Measurements from ENCODE around the gene VPS4A.
A peak's percentile ranks its signal among the peaks of the same experiment; 100 is the strongest.
"Not testable (repeated sequence)": the region's sequence is repeated elsewhere in the genome, so short reads cannot be mapped to it uniquely, and the experiment has no call there.

Gene VPS4A

GRCh38 chr16:69310653-69311532, at the start of gene VPS4A:
TSS of gene VPS4A (plus strand) at chr16:69311350. CDS start at chr16:69311512, 162 bp downstream.
- peak; percentile 94 for DNase-seq (ENCODE audit: low read depth in 2 of 2, low spot score in 1 of 2)

DNA sequence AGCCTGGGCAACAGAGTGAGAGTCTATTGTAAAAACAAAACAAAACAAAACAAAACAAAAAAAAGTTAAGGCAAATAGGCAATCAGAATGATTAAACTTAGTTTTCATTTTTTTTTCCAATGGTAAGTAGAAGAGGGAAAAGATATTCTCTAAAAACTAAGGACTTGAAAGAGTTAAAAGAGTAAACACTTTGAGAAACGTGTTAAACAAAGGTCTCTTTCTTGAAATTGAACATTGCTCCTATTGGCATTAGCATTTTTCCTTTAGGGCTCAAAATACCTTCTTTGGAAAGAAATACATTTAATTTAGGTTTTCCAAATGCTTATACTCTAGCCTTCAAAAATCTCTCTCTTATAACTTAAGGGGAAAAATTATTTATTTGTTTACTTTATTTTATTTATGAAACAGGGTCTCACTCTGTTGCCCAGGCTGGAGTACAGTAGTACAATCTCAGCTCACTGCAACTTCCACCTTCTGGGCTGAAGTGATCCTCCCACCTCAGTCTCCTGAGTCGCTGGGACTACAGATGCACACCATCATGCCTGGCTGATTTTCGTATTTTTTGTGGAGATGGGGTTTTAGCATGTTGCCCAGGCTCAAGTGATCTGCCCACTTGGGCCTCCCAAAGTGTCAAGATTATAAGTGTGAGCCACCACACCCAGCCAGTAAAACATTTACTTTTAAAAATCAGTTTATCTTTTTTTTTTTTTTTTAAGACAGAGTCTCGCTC, 44.7 kb upstream of the VPS4A start:
- DNase-seq (ENCODE audit: low read depth in 2 of 2, low spot score in 1 of 2), result no peak

DNA sequence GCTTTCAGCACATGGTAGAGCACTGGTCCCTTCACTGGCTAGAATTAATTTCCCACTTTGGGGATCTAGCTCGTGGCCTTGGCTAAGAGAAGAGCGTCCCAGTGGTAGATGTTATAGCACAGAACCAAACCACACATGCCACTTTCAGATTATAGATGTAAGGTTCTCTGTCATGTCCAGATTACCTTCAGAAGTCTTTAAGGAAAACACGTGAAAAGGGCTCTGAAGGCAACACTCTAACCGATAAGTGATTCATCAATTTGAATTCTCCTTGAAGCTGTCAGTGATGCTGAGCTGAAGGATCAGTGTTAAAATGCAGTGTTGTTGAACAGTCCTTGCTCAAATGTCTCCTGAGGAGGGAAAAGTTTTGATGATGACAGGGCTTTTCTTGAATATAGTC, 43.5 kb upstream of the VPS4A start:
- DNase-seq (ENCODE audit: low read depth in 2 of 2, low spot score in 1 of 2), result no peak

GRCh38 chr16:69270395-69270794, 40.8 kb upstream of the VPS4A start:
- DNase-seq (ENCODE audit: low read depth in 2 of 2, low spot score in 1 of 2), result no peak

DNA sequence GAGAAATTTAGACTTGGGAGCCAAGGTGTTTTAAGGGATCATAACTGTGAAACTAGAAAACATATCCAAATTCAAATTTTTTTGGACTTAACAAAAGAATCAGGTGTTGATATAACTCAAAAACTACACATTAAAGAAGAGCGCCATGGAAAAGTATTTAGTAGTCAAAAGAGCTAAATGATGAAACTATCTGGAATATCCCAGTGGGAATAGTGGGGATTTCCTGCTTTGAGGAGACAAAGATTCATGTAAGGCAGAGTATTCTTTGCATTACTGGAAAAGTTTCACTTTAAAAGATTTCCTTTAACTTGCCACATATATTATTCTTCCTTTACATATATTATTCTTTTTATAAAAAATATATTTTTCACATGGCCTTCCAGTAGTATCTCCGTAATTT, 40.3 kb upstream of the VPS4A start:
- DNase-seq (ENCODE audit: low read depth in 2 of 2, low spot score in 1 of 2), result no peak

DNA sequence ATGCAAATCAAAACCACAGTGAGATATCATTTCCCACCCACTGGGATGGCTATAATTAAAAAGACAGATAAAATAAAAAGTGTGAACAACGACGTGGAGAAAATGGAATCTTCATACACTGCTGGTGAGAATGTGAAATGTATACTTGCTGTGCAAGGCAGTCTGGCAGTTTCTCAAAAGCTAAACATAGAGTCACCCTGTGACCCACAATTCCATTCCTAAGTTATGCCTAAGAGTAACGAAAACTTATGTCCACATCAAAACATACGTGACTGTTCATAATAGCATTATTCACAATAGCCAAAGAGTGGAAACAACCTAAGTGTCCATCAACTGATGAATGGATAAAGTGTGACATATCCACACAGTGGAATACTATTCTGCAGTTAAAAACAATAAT, 38.1 kb upstream of the VPS4A start:
- DNase-seq (ENCODE audit: low read depth in 2 of 2, low spot score in 1 of 2), result no peak

- no peak for DNase-seq (ENCODE audit: low read depth in 2 of 2, low spot score in 1 of 2)
Measured at GRCh38 chr16:69274699-69275235, 36.4 kb upstream of the VPS4A start.

DNA sequence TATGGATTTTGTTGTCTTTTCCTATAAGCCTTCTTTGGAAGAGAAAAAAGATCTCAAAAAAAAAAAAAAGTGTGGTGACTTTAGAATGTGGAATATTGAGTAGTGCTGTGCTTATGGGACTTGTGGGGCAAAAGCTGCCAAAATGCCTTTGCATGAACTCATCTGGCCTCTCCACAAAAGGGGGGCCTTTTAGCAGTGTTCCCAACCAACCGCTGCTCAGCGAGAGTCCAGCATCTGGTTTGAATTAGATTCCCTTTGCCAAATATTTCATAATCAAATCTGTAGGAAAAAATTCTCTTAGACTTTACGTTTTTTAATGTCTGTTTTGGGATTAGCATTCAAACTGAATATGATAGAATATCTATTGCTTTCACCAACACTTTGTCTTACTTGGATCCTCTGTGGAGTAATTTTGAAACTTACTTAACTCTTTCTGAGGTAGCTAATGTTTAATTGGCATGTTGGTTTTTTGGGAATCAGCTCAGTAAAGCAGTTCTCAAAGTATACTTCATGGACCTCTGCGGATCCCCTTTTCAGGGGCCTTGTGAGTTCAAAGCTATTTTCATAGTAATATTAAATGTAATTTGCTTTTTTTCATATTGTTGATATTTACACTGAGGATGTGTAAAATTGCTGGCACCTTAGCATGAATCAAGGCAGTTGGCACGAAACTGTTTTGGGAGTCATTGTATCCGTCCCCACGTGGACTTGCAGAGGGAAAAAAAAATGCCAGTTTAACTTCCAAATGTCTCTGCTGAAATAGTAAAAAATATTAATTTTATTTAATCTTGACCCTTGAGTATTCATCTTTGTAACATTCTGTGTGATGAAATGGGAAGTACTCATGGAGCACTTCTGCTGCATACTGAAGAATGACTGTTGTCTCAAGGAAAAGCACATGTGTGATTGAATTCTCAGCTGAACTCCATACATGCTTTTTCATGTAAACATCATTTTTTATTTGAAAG, 34.7 kb upstream of the VPS4A start:
- no peak for DNase-seq (ENCODE audit: low read depth in 2 of 2, low spot score in 1 of 2)

DNA sequence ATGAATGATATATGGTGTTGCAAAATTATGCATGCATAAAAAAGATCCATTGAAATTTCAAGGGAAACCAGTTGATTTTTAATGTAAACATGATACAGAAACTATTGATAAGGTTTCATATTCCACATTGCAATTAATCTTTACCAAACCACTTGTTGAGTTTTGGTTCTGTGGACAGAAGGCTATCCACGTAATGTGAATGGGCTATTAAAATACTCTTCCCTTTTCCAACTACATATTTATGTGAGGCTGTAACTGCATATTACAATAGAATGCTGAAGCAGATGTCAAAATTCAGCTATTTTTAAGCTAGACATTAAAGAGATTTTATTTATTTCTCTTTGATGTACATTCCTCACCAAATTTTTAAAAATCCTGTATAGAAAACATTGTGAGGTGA, 33.7 kb upstream of the VPS4A start:
- no peak for DNase-seq (ENCODE audit: low read depth in 2 of 2, low spot score in 1 of 2)

DNA sequence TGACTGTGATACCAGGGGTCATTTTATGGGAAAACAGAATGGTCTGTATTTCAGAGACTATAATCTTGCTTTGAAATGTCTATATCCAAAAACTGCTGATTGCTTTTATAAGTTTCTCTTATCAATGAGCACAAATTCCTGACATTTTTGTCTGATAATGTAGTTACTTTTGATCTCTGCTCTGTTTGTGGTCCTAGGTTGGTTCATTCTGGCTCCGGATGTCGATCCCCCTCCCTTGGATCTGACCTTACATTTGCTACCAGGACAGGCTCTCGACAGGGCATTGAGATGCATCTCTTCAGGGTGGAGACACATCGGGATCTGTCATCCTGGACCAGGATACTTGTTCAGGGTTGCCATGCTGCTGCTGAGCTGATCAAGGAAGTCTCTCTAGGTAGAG, 27.3 kb upstream of the VPS4A start:
- no peak for DNase-seq (ENCODE audit: low read depth in 2 of 2, low spot score in 1 of 2)

- DNase-seq (ENCODE audit: low read depth in 2 of 2, low spot score in 1 of 2), result no peak
Measured at GRCh38 chr16:69285240-69285639, 25.9 kb upstream of the VPS4A start.

GRCh38 chr16:69286941-69287713, 24.0 kb upstream of the VPS4A start:
- DNase-seq (ENCODE audit: low read depth in 2 of 2, low spot score in 1 of 2), result peak; percentile 3 to 10

DNA sequence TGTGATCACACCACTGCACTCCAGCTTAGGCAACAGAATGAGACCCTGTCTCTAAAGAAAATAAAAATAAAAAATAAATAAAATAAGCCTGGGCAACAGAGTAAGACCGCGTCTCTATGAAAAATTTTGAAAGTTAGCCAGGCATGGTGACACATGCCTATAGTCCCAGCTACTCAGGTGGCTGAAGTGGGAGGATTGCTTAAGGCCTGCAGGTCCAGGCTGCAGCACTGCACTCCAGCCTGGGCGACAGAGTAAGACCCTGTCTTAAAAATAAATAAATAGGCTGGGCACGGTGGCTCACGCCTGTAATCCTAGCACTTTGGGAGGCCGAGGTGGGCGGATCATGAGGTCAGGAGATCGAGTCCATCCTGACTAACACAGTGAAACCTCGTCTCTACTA, 19.5 kb upstream of the VPS4A start:
- DNase-seq (ENCODE audit: low read depth in 2 of 2, low spot score in 1 of 2), result not testable (repeated sequence)

DNA sequence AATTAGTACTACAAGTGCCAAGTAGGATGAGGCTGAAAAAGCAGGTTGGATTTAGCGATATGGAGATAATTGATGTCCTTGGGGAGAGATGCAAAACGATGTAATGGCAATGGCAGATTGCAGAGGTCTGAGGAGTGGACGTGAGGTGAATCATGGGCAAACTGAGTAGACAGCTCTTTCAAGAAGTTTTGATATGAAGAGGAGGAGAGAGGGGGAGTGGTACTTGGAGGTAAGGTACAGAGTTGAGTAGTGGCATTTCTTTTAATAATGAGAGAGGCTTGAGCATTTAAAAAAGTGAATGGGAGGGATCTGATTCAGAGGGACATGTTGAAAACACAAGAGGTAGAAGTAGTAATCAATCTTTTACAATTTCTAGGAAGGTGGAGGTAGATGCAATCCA, 17.7 kb upstream of the VPS4A start:
- DNase-seq (ENCODE audit: low read depth in 2 of 2, low spot score in 1 of 2), result no peak

DNA sequence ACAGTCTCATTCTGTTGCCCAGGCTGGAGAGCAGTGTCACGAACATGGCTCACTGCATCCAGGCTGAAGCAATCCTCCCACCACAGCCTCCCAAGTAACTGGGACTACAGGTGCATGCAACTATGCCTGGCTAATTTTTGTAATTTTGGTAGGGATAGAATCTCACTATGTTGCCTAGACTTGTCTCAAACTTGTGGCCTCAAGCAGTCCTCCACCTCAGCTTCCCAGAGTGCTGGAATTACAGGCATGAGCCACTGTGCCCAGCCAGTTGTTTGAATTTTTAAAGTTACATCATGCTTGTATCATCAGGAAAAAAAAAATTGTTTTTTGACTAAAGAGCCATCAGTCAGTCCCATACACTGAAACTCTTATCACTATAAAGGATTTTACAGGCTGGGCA, 17.1 kb upstream of the VPS4A start:
- DNase-seq (ENCODE audit: low read depth in 2 of 2, low spot score in 1 of 2), result no peak

GRCh38 chr16:69296771-69297170, 14.4 kb upstream of the VPS4A start:
- DNase-seq (ENCODE audit: low read depth in 2 of 2, low spot score in 1 of 2), result not testable (repeated sequence)

GRCh38 chr16:69298261-69298660, 12.9 kb upstream of the VPS4A start:
- DNase-seq (ENCODE audit: low read depth in 2 of 2, low spot score in 1 of 2), result no peak

DNA sequence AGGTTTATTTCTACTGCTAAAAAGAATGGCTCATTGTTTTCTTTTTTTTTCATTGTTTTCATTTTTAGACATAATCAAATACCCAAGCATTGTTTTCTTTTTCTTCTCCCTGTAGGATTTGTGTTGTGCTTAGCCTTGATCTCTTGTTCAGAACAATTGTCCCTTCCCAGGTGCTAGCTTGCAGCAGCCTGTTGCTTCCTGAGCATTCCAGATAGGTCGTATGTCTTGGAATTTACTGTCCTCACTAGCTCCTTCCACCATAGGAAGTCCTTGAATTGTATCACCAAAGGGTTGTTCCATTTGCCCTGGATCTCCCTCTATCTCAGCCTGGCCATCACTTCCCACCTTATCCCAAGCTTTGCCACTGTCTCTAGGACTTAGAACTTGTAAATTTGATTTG, 10.0 kb upstream of the VPS4A start:
- no peak for DNase-seq (ENCODE audit: low read depth in 2 of 2, low spot score in 1 of 2)

- no peak for DNase-seq (ENCODE audit: low read depth in 2 of 2, low spot score in 1 of 2)
Measured at GRCh38 chr16:69301861-69302260, 9.3 kb upstream of the VPS4A start.

DNA sequence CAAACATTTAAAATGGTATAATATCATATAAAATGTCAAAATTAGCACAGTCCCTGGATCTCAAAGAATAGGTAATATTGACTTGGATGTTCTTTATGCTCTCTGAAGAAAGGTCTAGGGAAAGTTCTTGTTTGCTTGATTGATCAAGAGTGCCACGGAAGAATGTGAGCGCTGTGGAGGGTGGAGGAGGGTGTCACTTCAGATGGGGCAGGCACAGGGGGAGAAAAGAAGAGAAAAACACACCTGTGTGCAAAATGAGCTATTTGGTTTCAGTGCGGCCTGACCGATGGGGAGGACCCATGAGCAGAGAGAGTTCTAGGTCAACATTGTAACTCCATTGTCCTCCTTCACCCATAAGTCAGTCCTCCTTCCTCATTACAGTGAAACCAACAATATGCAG, 8.8 kb upstream of the VPS4A start:
- no peak for DNase-seq (ENCODE audit: low read depth in 2 of 2, low spot score in 1 of 2)

Data from stimulated activated CD8-positive, alpha-beta memory T cell treated with anti-CD3 and anti-CD28 coated beads, Interleukin-4, amount 100 ng/mL, for 1 hour (primary cell).